HG03097 (cell line): ENCODE results near the gene POC5.
"Not testable (repeated sequence)": the region's sequence is repeated elsewhere in the genome, so short reads cannot be mapped to it uniquely, and the experiment has no call there.

Experiments used
- ATAC-seq: cut with Tn5 transposase; IDR thresholded peaks from one replicate; pipeline ENCODE4 v1.9.1; 2021; ENCODE audit not compliant: unreplicated experiment, low FRiP score

POC5 gene

DNA sequence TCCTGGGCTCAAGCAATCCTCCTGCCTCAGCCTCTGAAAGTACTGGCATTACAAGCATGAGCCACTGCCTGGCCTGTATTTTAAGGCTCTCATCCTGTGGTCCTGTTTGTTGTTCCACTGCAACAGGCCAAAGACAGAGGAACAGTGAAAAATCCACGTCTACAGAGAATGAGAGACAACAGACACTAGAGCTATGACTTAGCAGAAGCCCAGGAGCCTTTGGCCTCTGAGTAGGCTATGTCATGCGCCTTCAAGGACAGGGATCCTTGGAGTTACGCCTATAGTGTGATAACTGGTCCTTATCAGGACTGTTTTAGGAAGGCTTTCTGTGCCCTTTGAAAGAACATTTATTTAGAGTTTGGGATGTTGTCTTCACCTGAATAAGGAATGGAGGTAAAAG is 10.5 kb downstream of the POC5 start:
- no peak for ATAC-seq

DNA sequence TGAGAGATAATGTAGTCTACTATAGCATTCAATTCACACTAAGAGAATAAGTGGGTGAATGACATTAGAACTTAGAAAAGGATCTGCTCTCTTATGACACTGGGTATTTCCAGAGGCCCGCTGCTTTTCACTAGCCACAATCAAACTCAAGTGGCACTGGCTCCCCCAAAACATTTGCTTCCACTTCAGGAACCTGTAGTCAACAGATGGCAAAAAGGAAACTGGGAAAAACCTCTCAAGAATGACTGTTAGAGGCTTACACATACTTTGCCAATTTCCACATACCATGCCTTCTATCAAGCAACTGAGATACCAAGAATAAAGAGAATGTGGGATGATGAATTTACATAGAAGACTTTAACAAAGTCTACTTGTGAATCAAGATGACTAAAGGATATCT is 11.2 kb downstream of the POC5 start:
- no peak for ATAC-seq

DNA sequence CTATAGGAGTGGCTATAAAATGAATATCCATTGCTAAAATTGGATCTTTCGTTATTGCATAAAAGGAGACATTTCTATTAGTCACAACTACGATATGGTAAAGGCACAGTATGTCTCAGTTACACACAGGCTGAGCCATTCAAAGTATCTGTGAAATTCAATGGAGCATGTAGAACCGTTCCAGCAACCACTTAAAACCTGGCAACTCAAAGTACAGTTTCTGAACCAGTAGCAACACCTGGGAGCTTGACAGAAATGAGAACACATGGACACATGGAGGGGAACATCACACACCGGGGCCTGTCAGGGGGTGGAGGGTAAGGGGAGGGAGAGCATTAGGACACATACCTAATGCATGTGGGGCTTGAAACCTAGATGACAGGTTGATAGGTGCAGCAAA is 15.4 kb downstream of the POC5 start:
- no peak for ATAC-seq

DNA sequence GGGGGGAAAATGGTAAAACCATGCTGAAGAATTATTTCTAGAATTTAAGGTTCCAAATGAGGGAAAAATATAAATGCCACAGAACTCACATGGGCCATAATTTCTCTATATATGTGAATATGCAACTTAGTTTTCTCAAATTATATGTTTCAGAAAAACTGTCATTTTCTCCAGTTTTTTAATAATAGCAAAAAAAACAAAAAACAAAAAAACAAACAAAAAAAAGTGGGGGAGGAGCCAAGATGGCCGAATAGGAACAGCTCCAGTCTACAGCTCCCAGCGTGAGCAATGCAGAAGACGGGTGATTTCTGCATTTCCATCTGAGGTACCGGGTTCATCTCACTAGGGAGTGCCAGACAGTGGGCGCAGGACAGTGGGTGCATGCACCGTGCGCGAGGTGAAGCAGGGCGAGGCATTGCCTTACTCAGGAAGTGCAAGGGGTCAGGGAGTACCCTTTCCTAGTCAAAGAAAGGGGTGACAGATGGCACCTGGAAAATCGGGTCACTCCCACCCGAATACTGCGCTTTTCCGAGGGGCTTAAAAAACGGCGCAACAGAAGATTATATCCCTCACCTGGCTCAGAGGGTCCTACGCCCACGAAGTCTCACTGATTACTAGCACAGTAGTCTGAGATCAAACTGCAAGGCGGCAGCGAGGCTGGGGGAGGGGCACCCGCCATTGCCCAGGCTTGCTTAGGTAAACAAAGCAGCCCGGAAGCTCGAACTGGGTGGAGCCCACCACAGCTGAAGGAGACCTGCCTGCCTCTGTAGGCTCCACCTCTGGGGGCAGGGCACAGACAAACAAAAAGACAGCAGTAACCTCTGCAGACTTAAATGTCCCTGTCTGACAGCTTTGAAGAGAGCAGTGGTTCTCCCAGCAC is 21.5 kb downstream of the POC5 start:
- not testable (repeated sequence) for ATAC-seq

DNA sequence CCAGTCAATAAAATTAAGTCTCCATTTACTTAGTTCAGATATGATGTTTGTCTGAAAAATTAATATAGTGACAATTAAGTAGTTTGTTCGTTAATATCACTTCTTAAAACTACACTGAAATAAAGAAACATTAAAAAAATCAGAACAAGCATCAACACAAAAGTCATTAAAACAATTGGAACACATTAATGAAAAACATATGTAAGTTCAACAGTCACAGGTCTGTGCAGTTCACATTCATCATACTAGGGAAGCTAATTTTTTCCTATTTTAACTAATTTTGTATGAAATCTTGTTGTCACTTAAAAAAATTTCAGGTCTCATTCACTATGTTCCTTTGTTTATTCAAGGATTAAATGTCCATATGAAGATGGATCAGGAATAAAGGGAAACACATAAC is 22.5 kb downstream of the POC5 start:
- ATAC-seq, result no peak

DNA sequence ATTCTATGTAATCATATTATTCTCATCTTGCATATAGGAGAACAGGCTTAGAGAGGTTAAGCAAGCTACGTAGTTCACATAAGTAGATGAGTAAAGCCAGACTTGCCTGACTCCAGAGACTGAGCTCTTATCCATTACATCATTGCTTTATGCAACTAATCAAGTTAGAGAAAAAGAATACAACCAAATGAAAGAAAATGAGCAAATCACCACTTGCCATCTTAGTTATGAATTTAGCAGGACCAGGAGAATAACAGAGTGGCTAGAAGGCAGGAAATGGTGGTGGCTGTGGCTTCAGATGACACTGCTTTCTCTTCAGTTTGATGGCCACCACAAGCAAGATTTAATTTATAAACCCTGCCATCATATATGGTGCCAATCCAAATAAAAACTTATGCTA is 26.6 kb downstream of the POC5 start:
- ATAC-seq, result no peak

DNA sequence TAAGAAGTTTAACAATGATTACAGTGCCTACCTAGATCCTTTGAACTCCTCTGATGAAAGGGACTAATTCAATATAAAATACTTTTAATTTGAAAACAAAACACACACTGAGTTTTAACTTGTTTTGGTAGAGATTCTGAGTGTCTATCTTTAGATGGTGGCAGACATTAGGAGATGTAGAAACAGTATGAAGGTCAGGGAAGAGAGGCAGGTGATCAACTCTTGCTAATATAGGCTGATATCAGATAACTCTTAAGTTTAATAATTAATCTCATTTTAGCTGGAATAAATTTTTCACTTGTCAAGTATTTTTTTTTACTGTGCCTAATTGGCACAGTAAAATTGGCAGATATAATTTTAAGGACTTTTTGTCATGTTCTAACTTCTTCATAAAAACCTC is 30.8 kb downstream of the POC5 start:
- no peak for ATAC-seq

DNA sequence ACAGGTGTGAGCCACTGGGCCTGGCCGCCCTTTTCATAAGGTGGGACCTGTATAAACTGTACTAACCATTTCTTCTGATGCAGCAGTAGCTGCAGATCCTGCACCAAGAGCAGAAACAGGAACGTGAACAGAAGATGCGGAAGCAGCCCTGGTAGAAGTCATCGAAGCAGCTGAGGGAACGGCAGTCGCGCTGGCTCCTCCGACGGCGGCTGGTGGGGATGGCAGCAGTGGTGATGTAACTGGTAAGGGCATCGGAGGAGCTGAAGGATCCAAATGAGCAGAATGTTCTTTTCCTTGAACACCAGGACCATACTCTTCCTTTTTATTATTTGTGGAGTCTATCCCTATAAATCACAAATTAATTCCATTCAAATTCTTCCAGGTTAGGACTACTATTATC is 32.1 kb downstream of the POC5 start:
- no peak for ATAC-seq

DNA sequence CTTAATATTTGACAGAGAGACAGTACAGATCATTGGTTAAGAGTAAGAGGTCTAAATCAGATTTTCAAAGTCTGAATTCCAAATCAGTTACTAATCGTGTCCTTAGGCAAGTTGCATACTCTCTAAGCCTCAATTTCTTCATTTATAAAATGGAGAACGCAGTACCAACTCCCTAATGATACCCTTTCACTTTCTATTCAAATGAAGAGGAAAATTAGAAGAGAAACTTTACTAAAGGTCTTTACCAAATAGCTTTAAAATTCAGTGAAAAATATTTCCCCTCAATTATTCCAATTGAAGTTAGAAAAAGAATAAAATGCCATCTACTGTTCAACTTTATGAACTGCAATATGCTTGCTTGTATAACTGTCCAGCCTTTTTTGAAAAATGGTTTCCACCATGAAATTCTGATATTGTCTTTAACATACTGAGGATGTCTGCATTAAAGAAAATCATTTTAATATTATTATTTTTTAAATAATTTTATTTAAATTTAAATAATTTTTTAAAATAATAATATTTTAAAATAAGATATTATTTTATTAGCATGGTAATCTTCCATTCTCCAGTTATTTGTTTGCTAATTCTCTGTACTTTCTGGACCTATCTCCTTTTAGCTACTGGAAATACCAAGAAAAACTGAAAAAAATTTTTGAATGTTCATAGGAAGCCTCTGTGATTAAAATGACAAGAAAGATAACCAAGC is 36.0 kb downstream of the POC5 start:
- no peak for ATAC-seq

DNA sequence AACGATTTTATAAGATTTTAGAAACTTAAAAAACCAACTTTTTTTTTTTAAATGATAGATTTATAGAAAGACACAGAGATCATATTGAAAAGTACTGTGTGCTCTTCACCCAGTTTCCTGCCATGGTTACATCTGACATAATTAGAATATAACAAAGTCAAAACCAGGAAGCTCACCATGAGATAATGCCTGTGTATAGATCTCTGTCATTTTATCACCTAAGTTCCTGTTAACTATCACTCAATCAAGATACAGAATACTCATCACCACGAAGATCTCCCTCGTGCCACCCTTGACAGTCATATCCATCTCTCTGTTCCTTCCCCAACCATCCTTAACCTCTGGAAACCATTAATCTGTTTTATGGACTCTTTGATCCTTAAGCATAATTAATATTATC is 39.1 kb downstream of the POC5 start:
- ATAC-seq, result no peak

DNA sequence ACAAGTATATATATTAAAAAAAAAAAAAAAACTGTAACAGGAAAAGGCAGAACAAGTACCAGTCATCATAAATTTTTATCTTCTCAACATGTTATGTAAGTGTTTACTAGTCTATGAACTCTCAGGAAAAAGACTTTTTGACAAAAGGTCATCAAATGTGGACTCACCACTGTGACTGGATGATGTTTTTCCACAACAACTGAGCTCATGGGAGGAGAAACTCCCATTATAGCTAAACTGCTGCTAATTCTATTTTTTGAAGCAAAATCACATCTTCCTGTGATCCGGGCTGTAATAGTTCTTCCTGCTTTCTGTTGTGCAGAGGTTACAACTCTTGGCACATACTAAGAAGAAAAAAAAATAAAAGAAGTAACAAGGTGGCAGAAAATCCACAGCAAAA is 39.6 kb downstream of the POC5 start:
- ATAC-seq, result no peak

DNA sequence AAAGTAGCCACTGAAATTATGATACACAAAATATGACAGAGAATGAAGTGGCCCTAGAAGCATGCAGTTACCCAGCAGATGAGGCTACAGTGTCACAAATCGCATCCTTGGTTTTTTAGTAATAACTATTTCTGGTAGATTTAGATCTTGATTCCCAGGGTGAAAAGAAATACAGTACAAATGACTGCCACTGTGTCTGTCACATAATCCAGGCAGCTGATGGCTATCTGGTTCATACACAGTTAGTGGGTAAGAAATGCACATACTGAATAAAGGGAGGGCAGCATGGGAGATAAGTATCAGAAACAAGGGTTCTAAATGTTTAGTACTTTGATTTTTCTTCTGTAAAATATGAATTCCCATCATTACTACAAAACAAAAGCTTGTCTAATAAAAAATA is 41.5 kb downstream of the POC5 start:
- ATAC-seq, result no peak

DNA sequence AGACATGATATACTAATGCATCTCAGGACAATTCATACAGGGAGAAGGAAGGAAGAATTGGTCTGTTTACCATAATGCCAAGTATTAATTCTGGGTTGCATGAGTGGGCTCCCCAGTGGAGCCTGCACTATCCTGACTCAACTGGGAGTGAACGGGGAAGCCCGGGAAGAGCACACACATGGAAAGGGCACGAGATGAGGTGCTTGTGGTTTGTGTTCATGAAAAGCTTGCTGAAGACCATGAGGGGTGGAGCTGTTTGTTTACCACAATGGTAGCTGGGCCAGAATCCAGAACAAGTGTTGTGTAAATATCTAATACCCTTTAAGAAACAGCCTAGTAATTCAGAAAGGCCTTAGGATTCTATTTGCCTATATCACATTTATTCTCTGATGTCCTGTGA is 44.6 kb downstream of the POC5 start:
- no peak for ATAC-seq

DNA sequence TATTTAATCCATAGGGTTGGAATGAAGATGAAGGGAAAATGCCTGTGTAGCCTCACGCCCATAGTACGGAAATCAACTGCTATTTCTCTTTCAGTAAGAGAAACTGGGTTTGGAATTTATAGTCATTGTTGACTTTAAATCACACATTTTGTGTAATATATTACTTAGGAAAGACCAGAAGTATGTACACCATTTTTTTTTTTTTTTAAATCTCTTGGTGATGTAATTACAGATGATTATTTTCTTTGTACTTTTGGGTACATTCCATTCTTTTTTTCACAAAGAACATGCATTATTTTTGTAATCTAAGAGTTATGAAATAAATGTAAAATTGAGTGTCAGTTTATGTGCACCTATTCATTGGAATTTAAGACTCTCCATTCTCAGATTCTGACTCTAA is 45.7 kb downstream of the POC5 start:
- ATAC-seq, result no peak

DNA sequence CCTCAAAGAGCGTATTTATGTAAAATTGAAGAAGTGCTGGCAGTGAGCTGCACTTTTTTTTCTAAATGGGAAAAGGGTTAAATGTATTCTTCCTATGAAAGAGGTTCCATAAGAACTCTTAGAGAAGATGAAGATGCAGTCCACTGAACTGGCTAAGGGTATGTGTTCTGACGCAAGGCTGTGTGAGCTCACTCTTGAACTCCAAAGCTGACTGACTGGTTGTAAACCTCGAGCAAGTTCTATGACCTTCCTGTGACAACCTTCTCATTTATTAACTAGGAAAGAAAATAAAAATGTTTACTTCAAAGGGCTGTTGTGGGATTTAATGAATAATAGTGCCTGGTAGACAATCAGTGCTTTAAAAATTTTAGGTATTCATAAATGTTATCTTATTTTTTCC is 46.7 kb downstream of the POC5 start:
- ATAC-seq, result no peak

DNA sequence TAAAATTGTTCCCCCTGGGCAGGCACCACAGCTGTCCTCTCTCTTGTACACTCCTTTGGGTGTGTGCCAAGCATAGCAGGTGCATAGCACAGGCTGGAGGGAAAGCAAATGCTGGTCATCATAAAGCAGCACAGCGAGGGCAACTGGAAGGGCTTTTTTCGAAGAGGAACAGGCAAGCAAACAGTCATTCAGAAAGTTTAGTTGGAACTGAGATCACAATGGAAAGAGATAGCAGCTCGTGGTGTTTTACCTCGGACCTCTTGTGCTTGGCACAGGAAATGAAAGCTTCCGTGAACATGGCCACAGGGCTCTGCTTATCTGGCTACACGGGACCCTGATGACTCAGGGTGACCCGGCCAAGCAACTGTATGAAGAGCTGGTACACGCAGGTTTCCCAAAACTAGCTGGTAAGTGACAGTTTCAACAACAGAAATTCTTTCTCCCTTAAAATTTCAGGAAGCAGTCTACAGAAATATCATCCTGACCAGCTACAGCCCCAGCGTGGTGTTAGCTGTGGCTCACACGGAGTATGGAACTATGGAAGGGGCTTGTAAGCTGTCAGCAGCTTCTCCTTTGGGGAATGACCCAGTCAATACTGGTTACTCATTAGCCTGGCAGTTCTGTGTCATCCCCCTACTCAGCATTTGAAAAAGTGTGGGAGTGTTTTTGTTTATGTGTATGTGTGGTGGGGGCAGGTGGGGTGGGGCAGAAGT is 48.1 kb downstream of the POC5 start:
- peak; percentile 87 for ATAC-seq

DNA sequence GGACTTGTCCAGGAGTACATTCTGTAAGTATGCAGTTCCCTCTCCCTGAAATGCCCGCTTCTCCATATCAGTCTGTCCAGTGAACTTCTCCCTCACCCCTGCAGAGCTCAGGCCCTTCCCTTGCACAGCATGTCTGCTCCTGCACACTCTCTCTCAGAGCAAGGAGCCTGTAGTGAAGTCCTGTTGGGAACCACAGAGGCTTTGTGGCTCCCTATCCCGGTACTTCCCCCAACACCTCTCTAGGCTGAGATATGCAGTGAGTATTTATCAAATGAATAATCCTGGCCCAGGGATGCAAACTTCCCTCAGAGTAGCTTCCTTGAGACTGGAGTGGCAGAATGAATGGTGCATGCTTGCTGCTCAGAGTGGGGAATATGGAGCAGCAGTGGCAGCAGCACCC is 48.8 kb downstream of the POC5 start:
- peak; percentile 10 for ATAC-seq

DNA sequence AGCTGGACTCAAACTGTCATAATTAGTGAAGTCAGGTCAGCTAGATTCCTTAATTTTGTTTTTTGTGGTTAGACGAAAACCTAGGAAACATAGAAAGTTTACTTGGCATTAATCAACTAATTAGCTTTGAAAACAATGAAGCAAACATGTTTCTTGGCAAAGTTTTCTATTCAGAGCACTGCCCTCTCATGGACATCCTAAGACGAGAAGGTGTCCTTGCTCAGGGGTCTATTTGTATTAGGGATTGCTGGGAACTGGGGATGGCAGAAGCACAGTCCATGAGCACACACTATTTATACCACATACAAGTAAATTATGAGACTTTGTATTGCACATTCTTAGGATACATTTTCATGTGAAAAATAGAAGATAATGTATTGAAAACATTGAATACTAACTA is 49.7 kb downstream of the POC5 start:
- ATAC-seq, result no peak

DNA sequence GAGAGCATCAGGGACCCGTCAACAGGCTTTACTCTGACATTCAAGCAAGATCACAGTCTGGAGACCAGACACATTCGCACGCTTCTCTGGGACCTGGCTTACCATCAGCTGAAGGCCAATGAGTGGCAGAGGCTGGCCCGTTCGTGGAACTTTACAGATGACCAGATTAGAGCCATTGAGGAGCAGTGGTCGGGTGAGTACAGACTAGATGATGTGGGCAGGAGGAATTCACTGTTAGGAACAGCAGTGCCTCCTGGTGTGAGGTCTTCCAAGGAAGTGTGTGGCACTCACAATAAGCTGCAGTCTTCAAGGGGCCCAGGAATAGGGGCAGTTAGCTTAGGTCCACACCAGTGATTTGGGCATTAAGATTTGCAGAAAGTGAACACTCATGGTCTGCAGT is 50.4 kb downstream of the POC5 start:
- ATAC-seq, result no peak

DNA sequence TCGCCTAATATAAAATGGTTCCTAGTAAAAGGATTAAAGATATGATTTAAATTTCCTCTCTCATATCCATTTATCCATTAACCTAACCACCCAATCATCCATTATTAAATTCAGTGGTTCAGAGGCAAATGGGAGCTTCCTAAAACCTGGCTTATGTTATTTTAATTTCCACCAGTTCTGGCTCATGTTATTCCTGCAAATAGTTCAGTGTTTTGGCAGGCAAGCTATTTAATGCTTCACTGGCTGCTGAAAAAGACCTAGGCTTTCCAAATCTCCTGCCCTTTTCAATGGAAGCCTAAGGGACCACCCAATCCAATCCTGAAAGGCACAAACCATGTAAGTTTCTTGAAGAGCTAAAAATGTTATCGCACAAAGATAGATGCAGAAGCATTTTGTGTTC is 52.3 kb downstream of the POC5 start:
- ATAC-seq, result no peak

DNA sequence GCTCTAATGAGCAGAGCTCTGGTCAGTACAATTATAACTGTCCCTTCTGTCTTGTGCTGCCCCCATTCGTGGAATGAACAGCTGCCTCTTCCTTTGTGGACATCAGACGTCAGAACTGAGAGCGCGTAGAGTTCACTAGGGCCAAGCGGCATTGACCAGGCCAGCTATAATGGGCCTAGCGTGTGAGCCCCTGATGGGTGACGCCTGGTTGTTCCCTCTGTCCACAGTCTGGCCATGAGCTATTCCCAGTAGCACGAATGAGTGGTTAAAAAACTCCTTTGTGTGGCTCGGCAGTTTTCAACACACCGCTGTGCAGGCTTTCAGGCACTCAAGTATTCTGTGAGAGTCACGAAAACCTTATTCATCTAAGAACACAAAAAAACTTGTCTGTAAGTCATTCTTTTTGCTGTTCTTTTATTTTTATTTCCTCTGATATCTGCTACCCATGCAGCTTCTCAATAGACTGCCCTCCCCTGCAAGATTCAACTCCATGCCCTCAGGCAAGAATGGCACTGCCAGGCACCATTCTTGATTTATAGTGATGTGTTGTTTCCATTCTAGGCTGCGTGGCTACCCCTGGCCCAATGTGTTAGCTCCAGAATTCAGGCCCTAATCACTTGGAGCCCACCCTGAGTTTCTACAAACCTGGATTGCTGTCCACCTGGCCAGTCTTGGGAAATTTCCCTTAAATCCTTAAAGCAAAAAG is 53.5 kb downstream of the POC5 start:
- ATAC-seq, result no peak
